GM12892 (cell line): Measurements from ENCODE around the gene RAB35.
A peak's percentile ranks its signal among the peaks of the same experiment; 100 is the strongest.

Source experiments
- DNase-seq: peaks from one replicate; pipeline ENCODE4 v3.0.0; 2011; ENCODE audit not compliant: insufficient read length
- FAIRE-seq: peaks from 2 replicates; lab custom pipeline; 2011; peaks lifted over from hg19 to GRCh38; lab: Jason Lieb, UNC
- POLR2A ChIP-seq: IDR thresholded peaks from 2 replicates; pipeline ENCODE4 v1.6.1; 2011; ENCODE audit warnings: low read depth, low read length, control low read depth
- POLR2AphosphoS5 ChIP-seq: IDR thresholded peaks from 2 replicates; pipeline ENCODE4 v1.6.1; 2011; ENCODE audit warnings: low read depth, low read length, control low read depth
- TAF1 ChIP-seq: IDR thresholded peaks from 2 replicates; pipeline ENCODE4 v1.6.1; 2011; ENCODE audit warnings: low read depth, mild to moderate bottlenecking, control low read depth, low read length, borderline replicate concordance

RAB35 gene

DNA sequence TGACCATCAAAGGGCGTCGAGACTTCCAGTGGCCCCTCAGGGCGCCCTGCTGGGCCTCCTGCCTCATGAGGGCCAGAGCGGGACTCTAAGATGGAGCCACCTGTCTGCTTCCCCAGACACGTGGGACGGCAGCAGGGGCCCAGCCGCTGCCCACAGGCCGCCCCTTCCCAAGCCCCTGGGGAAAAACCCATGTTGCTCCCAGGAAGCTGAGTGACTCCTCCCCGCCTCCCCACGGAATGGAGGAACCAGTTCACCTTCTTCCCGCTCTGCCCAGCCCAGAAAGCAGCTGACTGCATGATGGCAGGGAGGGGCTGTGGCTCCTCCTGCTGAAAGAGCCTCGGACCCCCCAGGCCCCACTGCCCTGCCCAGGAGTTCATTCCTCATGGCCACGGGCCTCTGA, 14.9 kb downstream of the RAB35 start:
- FAIRE-seq (no peak), DNase-seq (no peak)
- TF ChIP-seq TAF1 (no peak), POLR2A (no peak), POLR2AphosphoS5 (no peak)

DNA sequence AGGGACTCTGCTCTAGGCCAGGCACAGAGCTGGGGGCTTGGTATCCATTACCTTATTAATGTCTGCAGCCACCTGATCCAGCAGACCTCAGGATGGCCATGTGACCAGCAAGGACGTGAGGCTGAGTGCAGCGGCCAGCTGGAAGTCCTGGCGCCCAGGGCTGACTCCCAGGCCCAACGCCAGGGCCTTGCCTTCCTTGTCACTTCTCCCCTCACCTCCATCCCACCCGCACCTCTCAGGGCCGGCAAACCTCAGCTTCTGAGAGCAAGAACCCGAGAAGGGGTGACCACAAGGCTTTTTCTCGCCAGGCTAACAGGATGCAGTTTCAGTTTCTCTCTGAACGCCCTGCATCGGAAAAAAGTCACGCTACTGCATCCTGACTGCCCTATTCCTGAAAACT, 15.4 kb downstream of the RAB35 start:
- DNase-seq, result no peak
- FAIRE-seq, result no peak
- no peak for TF ChIP-seq TAF1
- TF ChIP-seq POLR2AphosphoS5, result no peak
- TF ChIP-seq POLR2A, result no peak

DNA sequence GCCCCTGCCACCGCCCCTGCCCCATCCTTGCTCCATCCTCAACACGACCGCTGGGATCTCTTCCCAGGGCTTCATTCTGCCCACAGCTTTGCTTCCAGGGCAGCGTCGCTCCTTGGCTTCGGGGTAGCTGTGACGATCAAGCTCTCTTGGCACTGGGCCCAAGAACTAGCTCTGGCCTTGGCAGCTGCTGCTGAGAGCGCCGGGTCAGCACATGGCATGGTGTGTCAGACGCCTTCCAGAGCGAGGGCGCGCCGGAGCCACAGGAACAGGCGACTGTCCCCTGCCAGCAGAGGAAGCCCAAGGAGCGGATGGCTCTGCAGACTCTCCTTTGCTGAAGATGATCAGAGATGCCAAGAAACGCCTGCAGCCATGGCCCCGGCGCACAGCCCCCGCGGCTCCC, 15.9 kb downstream of the RAB35 start:
- no peak for FAIRE-seq
- TF ChIP-seq POLR2A (no peak), TAF1 (no peak), POLR2AphosphoS5 (no peak)
- DNase-seq, result no peak

DNA sequence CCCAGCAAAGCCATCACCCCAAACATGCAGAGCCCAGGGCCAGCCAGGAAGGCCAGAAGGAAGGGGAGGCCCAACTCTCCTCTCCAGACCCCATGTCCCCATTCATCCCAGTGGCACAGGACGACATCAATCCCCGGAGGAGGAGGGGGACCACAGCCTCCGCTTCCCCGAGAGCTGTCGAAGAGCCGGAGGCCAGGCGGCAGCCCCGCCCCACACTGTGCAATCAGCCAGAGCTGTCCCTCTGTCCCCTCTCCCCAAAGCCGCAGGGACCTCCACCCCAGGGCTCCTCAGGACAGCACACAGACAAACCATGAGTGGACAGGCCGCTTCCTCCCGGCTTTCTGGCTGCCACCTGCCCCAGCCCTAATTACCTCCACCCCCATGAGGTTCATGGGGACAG, 16.8 kb downstream of the RAB35 start:
- FAIRE-seq (no peak), DNase-seq (no peak)
- TF ChIP-seq POLR2A, result no peak
- TF ChIP-seq TAF1, result no peak

DNA sequence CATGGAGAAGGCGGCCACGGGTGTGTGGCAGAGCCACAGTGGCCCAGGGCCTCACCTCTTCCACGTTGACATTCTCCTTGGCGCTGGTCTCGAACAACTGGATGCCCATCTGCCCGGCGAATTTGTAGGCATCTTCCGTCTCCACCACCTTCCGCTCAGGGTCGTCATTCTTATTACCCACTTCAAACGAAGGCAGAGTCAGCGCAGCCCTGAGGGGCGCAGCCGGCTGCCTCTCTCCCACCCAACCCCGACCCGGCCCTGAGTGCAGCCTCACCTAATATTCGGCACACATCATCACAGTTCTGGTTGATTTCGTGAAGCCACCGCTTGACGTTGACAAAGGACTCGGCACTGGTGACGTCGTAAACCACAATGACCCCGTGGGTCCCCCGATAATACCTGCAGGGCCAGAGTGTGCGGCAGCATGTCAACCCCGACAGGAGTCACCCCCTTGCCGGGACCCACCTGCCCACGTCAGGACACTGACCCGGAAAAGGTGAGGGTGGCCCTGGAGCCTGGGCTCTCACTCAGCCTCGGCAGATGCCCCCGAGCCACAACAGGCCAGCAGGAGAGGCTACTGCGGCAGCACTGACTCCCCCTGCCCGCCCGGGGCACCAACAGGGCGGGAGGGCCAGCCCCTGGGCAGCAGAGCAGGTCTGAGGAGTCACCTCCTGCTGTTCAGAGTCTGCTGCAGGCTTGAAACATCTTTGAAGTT, 17.6 kb downstream of the RAB35 start:
- FAIRE-seq (no peak), DNase-seq (no peak)
- TF ChIP-seq TAF1, result no peak

DNA sequence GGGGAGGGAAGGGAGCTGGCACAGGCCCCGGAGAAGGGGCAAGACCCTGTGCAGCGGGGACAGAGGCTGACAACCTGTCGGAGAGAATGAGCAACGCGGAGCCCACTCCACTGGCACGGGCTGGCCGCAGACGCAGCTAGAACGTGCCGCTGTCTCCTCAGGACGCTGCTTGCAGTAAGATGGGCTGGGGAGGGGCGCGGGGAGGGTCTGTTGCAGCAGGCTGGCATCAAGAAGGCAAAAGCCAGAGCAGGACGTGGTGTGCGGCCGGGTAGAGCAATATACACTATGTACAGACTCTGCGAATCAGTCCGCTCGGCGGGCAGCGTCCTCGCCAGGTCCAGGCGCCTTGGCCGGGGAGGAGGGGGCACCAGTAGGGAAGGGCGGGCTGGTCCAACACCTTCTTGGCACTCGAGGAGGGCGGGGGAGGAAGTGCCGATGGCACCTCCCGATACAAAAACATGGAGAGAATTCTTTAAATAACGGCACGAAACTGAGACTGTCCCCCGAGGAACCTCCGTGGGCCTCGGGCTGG, 19.8 kb downstream of the RAB35 start:
- DNase-seq, result no peak
- FAIRE-seq, result no peak
- TF ChIP-seq POLR2A (no peak), POLR2AphosphoS5 (no peak), TAF1 (no peak)

DNA sequence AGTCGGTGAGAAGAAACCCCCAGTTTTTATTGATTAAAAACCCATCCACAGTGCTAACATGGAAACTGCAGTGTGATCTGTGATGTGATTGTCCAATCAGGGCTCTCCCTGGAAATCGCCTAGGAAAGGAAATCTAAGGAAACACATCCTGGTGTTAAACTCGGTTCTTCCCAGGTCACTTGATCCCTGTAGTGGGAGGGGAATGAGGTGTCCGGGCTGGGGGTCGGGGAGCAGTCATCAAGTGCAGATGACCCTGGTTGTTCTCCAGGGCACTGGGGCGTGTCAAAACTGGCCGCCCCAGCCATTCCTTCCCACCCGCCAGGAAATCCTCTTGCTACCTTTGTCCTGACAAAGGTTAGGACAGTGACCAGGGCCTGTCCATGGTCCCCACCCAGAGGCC, 20.8 kb downstream of the RAB35 start:
- FAIRE-seq (no peak), DNase-seq (no peak)
- TF ChIP-seq POLR2AphosphoS5 (no peak; the same call in 1 of the 2 replicates), POLR2A (no peak), TAF1 (no peak)

DNA sequence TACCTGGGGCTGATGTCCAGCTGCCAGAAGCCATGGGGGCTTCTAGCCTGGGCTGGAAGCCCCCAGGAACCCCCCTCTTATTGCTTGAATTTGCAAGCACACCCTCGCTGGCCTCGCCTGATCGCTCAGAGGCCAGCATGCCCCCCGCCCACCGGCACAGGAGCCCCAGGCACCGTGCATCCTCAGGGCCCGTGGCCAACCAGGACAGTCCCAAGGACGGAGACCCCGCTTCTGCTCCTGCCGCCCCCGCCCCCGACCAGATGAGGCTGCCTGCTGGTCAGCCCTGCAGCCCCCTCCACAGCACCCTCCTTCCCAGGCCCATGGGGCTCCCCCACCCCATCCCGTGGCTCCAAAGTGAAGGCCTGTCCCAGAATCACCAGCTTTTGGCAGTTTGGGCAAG, 21.2 kb downstream of the RAB35 start:
- no peak for FAIRE-seq
- no peak for DNase-seq
- TF ChIP-seq TAF1 (no peak), POLR2AphosphoS5 (peak; percentile 13; the same call in 1 of the 2 replicates)

DNA sequence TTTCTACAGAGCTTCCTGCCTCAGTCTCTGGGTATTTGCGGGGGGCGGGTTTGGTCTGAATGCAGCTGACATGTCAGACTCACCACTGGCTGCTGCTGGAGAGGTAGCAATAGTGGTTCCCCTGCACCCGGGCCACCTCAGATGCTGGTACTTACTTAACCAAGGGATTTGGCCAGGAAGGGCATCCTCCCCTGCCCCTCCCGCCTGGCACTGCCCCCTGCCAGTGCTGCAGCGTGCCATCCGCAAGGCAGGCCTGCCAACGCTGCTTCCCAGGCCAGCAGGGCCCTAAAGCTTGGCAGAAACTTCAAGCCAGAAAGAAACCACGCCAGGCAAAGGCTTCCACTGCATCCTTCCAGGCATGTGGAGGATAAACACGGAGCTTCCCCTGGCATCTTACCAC, 22.1 kb downstream of the RAB35 start:
- DNase-seq, result no peak
- TF ChIP-seq TAF1, result no peak
- TF ChIP-seq POLR2A, result no peak
- no peak for TF ChIP-seq POLR2AphosphoS5
- no peak for FAIRE-seq

DNA sequence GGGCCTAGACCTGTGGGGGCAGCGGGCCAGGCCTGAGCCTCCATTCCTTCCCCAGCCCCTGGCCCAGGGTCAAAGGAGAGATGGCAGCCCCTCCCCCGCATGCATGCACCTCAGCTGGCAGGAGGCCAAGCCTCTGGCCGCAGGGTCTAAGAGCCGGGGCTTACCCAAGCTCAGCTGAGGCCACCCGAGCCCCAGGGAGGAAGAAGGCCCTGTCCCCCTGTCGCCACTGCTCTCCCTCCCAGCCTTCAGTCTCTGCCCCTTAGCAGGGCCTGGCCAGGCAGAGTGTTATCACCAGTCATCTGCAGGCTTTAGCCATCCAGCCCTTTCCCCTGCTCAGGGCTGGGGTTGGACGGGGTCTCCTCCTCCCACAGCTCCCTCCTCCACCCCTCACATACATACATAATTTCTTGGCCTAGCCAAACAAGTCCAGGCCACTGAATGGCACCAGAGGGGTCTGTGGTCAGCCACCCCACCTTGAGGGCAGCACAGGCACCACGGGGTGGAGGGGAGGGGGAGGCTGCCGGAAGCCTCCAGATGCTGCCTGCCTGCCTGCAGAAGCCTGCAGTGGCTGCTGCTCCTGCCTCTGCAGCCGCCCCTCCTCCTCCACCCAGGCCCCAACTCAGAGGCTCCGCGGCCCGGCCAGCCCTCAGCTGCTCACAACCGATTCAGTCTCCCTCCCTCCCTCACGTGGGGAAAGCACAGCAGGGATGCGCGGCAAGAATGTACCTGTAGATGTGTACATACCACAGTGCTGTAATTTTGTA, 22.8 kb downstream of the RAB35 start:
- DNase-seq (no peak), FAIRE-seq (no peak)
- TF ChIP-seq POLR2AphosphoS5, result no peak
- TF ChIP-seq POLR2A, result 0 out of 2 replicates have a peak, but pooled peaks have one; percentile 38
- TF ChIP-seq TAF1, result no peak

DNA sequence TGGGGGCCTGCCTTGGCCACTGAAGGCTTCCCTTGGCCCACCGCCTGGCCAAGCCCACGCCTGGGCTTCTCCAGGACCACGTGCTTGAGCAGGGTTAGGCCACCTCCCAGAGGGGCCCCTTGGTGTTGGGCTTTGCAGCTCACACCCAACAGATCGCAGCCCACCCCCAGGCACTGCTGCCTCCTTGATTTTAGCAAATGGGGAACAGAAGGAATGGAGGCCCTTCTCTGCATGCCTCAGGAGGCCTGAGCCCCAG, 23.3 kb downstream of the RAB35 start:
- TF ChIP-seq POLR2A (no peak; the same call in 1 of the 2 replicates), POLR2AphosphoS5 (no peak), TAF1 (no peak)
- DNase-seq (no peak), FAIRE-seq (no peak)

DNA sequence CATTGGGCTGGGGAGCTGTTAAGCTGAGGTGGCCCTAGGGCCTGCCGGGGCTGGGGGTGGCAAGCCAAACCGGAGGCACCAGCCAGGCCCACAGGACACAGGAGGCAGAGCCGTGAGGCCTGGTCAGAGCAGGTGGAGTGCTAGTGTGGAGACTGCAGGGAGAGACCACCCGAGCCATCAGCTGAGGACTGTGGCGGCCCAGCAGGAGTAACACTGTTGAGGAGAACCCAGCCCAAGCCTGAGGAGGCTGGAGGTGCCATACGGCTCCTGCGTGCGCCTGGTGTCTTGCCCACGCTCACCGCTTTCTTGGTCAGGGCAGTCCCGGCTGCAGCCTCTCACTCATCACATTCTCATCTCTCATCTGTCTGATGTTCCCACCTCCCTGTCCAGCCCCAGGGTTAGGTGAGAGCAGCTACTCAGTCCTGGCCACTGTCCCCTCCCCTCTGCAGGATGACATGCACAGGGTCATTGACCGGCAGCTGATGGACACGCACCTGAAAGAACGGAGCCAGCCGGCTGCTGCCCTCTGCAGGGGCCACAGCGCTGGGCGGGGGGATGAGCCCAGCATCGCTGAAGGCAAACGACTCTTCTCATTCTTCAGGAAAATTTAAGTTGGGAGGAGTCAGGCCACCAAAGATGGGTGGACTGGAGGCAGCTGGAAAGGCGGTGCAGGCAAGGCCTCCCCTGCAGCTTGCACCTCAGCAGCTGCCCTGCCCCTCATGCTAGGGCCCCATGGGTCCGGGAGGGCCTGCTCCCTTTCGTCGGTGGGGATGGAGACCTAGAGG, 23.8 kb downstream of the RAB35 start:
- DNase-seq, result no peak
- no peak for FAIRE-seq
- TF ChIP-seq TAF1, result no peak
- TF ChIP-seq POLR2AphosphoS5, result no peak
- no peak for TF ChIP-seq POLR2A
